ENCODE results near the gene CSK.

DNA sequence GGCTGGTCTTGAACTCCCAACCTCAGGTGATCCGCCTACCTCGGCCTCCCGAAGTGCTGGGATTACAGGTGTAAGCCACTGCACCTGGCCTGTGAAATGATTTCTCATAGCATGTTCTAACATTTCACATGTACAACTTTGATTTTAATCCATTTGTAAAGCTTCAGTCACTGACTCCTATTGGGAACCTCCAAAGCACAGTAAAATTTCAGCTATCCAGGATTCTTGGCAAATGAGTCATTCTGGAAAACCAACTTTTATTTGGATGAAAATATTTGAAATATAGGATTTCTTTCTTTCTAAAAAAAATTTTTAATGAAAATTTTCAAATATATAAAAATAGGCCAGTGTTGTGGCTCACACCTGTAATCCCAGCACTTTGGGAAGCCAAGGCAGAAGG is 28.1 kb downstream of the CSK start:
- TF ChIP-seq CTCF (IDR thresholded peaks at IDR 0.05): no peak
- TF ChIP-seq POLR2A (IDR thresholded peaks at IDR 0.05): no peak
- no peak for TF ChIP-seq EP300 (IDR thresholded peaks at IDR 0.05)
- TF ChIP-seq POLR2AphosphoS5 (IDR thresholded peaks at IDR 0.05): no peak
